HepG2 (cell line): ENCODE results near the gene RCC2. TPM values are rescaled to one million over a fixed set of nuclear protein-coding genes. Genes with fewer than 3 reads are reported as not detected.

Experiments
- EEA1 ChIP-seq: sonication (generic); formaldehyde crosslinking; IDR thresholded peaks from 2 replicates; pipeline ENCODE4 v1.5.1; 2020; ENCODE audit warnings: mild to moderate bottlenecking, missing genetic modification reagents, borderline replicate concordance
- MIXL1 ChIP-seq: IDR thresholded peaks from 2 replicates; pipeline ENCODE4 v1.6.1; 2016
- MLLT10 ChIP-seq: sonication (generic); formaldehyde crosslinking; IDR thresholded peaks from 2 replicates; pipeline ENCODE4 v1.4.0; 2020; ENCODE audit warnings: missing genetic modification reagents
- SP4 ChIP-seq: sonication (generic); formaldehyde crosslinking; IDR thresholded peaks from 2 replicates; pipeline ENCODE4 v1.8.1; 2023; ENCODE audit warnings: mild to moderate bottlenecking, missing genetic modification reagents
- ZNF251 ChIP-seq: sonication (generic); formaldehyde crosslinking; IDR thresholded peaks from 2 replicates; pipeline ENCODE4 v1.9.0; 2021; ENCODE audit warnings: mild to moderate bottlenecking, missing genetic modification reagents
- ZNF546 ChIP-seq: sonication (generic); formaldehyde crosslinking; conservative IDR thresholded peaks from 2 replicates; pipeline ENCODE4 v1.8.1; 2023; ENCODE audit warnings: mild to moderate bottlenecking, missing genetic modification reagents
- polyA plus RNA-seq, 8 experiments: library from polyadenylated mRNA; depleted of rRNA in 3 of 8; stranded (reverse) in 7 of 8; unstranded in 1 of 8; fragments of >200 nt; fragmentation: Illumina TruSeq in 4 of 8; extraction: Trizol in 4 of 8; gene quantifications; 2 replicates each; pipeline versions ENCODE4 v1.2.1 to v1.2.3, GENCODE V29; 2011 to 2016; ENCODE audit warnings: low read depth in 4 of 8, missing spikeins in 1 of 8, mixed read lengths in 1 of 8; ENCODE audit not compliant: insufficient read depth in 1 of 8
- total RNA-seq, 5 experiments: library from RNA; depleted of rRNA; stranded (reverse); fragments of >200 nt; fragmentation: Illumina TruSeq; extraction: Trizol; gene quantifications; 2 replicates each; pipeline ENCODE4 v1.2.3, GENCODE V29; 2016; ENCODE audit warnings: low read depth in 1 of 5
- TF ChIP-seq, protein P1 (sequence below), 2 experiments: fragments of 450-650 bp in 1 of 2; sonication (generic) in 1 of 2; formaldehyde crosslinking in 1 of 2; IDR thresholded peaks; 2 replicates each; pipeline versions ENCODE4 v1.6.1 to v1.8.0; 2016 to 2022; ENCODE audit warnings: antibody characterized with exemption in 1 of 2, mild to moderate bottlenecking in 1 of 2, missing genetic modification reagents in 1 of 2
- TF ChIP-seq, protein P2 (sequence below): sonication (generic); formaldehyde crosslinking; conservative IDR thresholded peaks from 2 replicates; pipeline ENCODE4 v1.4.0; 2020; ENCODE audit warnings: mild to moderate bottlenecking, missing genetic modification reagents, moderate library complexity
- TF ChIP-seq, protein P3 (sequence below): sonication (generic); formaldehyde crosslinking; IDR thresholded peaks from 2 replicates; pipeline ENCODE4 v1.5.0; 2020; ENCODE audit warnings: mild to moderate bottlenecking, missing genetic modification reagents
- TF ChIP-seq, protein P4 (sequence below): sonication (generic); formaldehyde crosslinking; IDR thresholded peaks from 2 replicates; pipeline ENCODE4 v1.5.1; 2020; ENCODE audit warnings: missing genetic modification reagents, mild to moderate bottlenecking, borderline replicate concordance

The RCC2 gene
- total and polyA plus RNA-seq, 2 of the 13 experiments (the other 11 are each of a cell fraction or from before 2014, with no cell fraction given) = 20.5 to 55.8 TPM

DNA sequence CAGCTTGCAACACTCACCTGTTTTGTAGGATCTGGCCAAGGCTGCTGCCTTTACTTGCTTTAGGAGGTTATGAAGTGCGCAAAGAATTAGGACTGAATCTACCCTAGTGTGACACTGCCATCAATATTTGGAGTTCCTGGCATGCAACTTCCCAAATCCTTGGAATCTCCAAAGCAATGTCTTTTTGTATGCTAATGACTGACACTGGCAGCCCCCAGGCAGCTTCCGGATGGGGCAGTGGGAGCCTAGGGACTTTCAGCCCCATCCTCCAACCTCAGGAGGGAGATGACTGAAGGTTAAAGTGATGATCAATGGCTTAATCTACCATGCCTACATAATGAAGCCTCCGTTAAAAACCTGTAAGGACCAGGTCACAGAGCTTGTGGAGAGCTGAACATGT, 5.5 kb downstream of the RCC2 start (continued):
- TF ChIP-seq, protein P1, sequence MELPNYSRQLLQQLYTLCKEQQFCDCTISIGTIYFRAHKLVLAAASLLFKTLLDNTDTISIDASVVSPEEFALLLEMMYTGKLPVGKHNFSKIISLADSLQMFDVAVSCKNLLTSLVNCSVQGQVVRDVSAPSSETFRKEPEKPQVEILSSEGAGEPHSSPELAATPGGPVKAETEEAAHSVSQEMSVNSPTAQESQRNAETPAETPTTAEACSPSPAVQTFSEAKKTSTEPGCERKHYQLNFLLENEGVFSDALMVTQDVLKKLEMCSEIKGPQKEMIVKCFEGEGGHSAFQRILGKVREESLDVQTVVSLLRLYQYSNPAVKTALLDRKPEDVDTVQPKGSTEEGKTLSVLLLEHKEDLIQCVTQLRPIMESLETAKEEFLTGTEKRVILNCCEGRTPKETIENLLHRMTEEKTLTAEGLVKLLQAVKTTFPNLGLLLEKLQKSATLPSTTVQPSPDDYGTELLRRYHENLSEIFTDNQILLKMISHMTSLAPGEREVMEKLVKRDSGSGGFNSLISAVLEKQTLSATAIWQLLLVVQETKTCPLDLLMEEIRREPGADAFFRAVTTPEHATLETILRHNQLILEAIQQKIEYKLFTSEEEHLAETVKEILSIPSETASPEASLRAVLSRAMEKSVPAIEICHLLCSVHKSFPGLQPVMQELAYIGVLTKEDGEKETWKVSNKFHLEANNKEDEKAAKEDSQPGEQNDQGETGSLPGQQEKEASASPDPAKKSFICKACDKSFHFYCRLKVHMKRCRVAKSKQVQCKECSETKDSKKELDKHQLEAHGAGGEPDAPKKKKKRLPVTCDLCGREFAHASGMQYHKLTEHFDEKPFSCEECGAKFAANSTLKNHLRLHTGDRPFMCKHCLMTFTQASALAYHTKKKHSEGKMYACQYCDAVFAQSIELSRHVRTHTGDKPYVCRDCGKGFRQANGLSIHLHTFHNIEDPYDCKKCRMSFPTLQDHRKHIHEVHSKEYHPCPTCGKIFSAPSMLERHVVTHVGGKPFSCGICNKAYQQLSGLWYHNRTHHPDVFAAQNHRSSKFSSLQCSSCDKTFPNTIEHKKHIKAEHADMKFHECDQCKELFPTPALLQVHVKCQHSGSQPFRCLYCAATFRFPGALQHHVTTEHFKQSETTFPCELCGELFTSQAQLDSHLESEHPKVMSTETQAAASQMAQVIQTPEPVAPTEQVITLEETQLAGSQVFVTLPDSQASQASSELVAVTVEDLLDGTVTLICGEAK (IDR thresholded peaks at IDR 0.05) = no peak
- TF ChIP-seq, protein P1 (CRISPR knock-in tag; IDR thresholded peaks at IDR 0.05) = no peak
- TF ChIP-seq, protein P2, sequence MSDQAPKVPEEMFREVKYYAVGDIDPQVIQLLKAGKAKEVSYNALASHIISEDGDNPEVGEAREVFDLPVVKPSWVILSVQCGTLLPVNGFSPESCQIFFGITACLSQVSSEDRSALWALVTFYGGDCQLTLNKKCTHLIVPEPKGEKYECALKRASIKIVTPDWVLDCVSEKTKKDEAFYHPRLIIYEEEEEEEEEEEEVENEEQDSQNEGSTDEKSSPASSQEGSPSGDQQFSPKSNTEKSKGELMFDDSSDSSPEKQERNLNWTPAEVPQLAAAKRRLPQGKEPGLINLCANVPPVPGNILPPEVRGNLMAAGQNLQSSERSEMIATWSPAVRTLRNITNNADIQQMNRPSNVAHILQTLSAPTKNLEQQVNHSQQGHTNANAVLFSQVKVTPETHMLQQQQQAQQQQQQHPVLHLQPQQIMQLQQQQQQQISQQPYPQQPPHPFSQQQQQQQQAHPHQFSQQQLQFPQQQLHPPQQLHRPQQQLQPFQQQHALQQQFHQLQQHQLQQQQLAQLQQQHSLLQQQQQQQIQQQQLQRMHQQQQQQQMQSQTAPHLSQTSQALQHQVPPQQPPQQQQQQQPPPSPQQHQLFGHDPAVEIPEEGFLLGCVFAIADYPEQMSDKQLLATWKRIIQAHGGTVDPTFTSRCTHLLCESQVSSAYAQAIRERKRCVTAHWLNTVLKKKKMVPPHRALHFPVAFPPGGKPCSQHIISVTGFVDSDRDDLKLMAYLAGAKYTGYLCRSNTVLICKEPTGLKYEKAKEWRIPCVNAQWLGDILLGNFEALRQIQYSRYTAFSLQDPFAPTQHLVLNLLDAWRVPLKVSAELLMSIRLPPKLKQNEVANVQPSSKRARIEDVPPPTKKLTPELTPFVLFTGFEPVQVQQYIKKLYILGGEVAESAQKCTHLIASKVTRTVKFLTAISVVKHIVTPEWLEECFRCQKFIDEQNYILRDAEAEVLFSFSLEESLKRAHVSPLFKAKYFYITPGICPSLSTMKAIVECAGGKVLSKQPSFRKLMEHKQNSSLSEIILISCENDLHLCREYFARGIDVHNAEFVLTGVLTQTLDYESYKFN = no peak
- TF ChIP-seq MLLT10 (CRISPR knock-in tag) (no peak), SP4 (CRISPR knock-in tag) (no peak), ZNF546 (CRISPR knock-in tag) (no peak), MIXL1 (CRISPR knock-in tag) (no peak), ZNF251 (CRISPR knock-in tag) (no peak), EEA1 (no peak)
- TF ChIP-seq, protein P3, sequence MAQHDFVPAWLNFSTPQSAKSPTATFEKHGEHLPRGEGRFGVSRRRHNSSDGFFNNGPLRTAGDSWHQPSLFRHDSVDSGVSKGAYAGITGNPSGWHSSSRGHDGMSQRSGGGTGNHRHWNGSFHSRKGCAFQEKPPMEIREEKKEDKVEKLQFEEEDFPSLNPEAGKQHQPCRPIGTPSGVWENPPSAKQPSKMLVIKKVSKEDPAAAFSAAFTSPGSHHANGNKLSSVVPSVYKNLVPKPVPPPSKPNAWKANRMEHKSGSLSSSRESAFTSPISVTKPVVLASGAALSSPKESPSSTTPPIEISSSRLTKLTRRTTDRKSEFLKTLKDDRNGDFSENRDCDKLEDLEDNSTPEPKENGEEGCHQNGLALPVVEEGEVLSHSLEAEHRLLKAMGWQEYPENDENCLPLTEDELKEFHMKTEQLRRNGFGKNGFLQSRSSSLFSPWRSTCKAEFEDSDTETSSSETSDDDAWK (CRISPR knock-in tag) = no peak
- TF ChIP-seq, protein P4, sequence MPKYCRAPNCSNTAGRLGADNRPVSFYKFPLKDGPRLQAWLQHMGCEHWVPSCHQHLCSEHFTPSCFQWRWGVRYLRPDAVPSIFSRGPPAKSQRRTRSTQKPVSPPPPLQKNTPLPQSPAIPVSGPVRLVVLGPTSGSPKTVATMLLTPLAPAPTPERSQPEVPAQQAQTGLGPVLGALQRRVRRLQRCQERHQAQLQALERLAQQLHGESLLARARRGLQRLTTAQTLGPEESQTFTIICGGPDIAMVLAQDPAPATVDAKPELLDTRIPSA (CRISPR knock-in tag) = no peak
- TF ChIP-seq, all 625 proteins: peak for 0
